Measurements from ENCODE around the gene ANO6. TPM values are rescaled to one million over a fixed set of nuclear protein-coding genes. Genes with fewer than 3 reads are reported as not detected.

The ANO6 gene
- total and polyA plus RNA-seq, 4 donors: 8.7 to 102 (median 40.5) TPM

GRCh38 chr12:45246236-45246635 is 30.3 kb downstream of the ANO6 start:
- H3K9ac ChIP-seq (ENCODE audit: insufficient read depth in 1 of 2, low read length in 2 of 2): no peak overlapping the region
- H3K27me3 ChIP-seq (ENCODE audit: control insufficient read depth in 3 of 3, insufficient read depth in 3 of 3, low read length in 2 of 3): no peaks in the 10 kb centered on the region
- H3K9me3 ChIP-seq (ENCODE audit: control insufficient read depth in 4 of 4, insufficient read depth in 3 of 4, low read length in 3 of 4): no peaks in the 10 kb centered on the region
- peak in 2 of 3 donors; percentile 69 to 74 for DNase-seq
- TF ChIP-seq, protein P1, sequence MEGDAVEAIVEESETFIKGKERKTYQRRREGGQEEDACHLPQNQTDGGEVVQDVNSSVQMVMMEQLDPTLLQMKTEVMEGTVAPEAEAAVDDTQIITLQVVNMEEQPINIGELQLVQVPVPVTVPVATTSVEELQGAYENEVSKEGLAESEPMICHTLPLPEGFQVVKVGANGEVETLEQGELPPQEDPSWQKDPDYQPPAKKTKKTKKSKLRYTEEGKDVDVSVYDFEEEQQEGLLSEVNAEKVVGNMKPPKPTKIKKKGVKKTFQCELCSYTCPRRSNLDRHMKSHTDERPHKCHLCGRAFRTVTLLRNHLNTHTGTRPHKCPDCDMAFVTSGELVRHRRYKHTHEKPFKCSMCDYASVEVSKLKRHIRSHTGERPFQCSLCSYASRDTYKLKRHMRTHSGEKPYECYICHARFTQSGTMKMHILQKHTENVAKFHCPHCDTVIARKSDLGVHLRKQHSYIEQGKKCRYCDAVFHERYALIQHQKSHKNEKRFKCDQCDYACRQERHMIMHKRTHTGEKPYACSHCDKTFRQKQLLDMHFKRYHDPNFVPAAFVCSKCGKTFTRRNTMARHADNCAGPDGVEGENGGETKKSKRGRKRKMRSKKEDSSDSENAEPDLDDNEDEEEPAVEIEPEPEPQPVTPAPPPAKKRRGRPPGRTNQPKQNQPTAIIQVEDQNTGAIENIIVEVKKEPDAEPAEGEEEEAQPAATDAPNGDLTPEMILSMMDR (IDR thresholded peaks at IDR 0.05; ENCODE audit: control extremely low read depth, extremely low read depth): no peak
- no peak overlapping the region for H3K4me3 ChIP-seq
- no peak overlapping the region for H3K27ac ChIP-seq (ENCODE audit: low read depth in 1 of 2, low read length in 1 of 2)
- 67 to 82% methylated on average over 3 of the region's 3 CpGs for WGBS, 2 donors
- ATAC-seq (ENCODE audit: insufficient read depth, low FRiP score): no peak
- peaks cover 0 to 9% (median 2%) of the 10 kb centered on the region in 5 donors for H3K4me1 ChIP-seq (ENCODE audit: control insufficient read depth in 5 of 5, insufficient read depth in 5 of 5, low read length in 5 of 5)
- H3K36me3 ChIP-seq (ENCODE audit: control insufficient read depth in 4 of 4, insufficient read depth in 4 of 4, low read length in 4 of 4): no peaks in the 10 kb centered on the region

DNA sequence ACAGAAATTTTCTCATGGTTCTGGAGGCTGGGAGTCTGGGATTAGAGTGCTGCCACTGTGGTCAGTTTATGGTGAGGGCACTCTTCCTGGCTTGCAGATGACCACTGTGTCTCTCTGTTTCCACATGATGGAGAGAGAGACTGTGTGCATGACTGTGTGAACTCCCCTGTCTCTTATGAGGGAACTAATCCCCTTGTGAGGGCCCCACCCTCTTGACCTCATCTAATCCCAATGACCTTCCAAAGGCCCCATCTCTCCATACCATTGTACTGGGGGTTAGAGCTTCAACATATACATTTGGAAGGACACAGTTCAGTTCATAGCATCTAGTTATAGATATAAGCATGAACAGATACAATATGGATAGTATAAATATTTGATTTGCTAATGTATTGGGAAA is 31.7 kb downstream of the ANO6 start:
- Histone ChIP-seq H3K4me3 (no peak overlapping the region), H3K27me3 (ENCODE audit: control insufficient read depth in 3 of 3, insufficient read depth in 3 of 3, low read length in 2 of 3) (no peaks in the 10 kb centered on the region), H3K9me3 (ENCODE audit: control insufficient read depth in 4 of 4, insufficient read depth in 3 of 4, low read length in 3 of 4) (no peaks in the 10 kb centered on the region), H3K4me1 (ENCODE audit: control insufficient read depth in 5 of 5, insufficient read depth in 5 of 5, low read length in 5 of 5) (peaks cover 0 to 9% (median 0%) of the 10 kb centered on the region in 5 donors), H3K9ac (ENCODE audit: insufficient read depth in 1 of 2, low read length in 2 of 2) (no peak overlapping the region), H3K27ac (ENCODE audit: low read depth in 1 of 2, low read length in 1 of 2) (no peak overlapping the region), H3K36me3 (ENCODE audit: control insufficient read depth in 4 of 4, insufficient read depth in 4 of 4, low read length in 4 of 4) (no peaks in the 10 kb centered on the region)
- ATAC-seq (ENCODE audit: insufficient read depth, low FRiP score) (no peak), DNase-seq (no peak)
- TF ChIP-seq, protein P1 (IDR thresholded peaks at IDR 0.05; ENCODE audit: control extremely low read depth, extremely low read depth): no peak

DNA sequence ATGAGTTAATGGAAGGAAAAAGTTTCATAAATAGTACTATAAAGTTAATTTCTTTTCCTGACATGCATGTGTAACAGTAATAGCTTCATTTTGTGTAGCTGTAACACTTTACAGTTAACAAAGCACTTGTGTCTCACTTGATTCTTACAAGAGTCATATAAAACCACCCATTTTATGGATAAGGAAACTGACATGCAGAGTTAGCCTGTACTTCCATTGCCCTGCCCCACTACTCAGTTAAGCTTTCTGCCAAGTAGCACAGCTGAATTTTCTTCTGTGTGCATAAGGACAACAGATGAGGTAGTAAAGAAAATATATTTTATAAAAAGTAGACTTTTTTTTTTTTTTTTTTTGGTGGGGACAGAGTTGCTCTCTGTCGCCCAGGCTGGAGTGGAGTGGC is 32.2 kb downstream of the ANO6 start:
- peaks cover 0 to 9% (median 0%) of the 10 kb centered on the region in 5 donors for H3K4me1 ChIP-seq (ENCODE audit: control insufficient read depth in 5 of 5, insufficient read depth in 5 of 5, low read length in 5 of 5)

More for the DNA sequence above, 32.2 kb downstream of the ANO6 start:
- H3K4me3 ChIP-seq: no peak overlapping the region
- TF ChIP-seq, protein P1 (IDR thresholded peaks at IDR 0.05; ENCODE audit: control extremely low read depth, extremely low read depth): no peak
- whole genome bisulfite sequencing, 2 donors: 91 to 100% methylated on average over 1 of the region's 1 CpG
- no peaks in the 10 kb centered on the region for H3K36me3 ChIP-seq (ENCODE audit: control insufficient read depth in 4 of 4, insufficient read depth in 4 of 4, low read length in 4 of 4)
- ATAC-seq (ENCODE audit: insufficient read depth, low FRiP score) (no peak), DNase-seq (no peak)
- H3K9ac ChIP-seq (ENCODE audit: insufficient read depth in 1 of 2, low read length in 2 of 2): no peak overlapping the region
- no peaks in the 10 kb centered on the region for H3K9me3 ChIP-seq (ENCODE audit: control insufficient read depth in 4 of 4, insufficient read depth in 3 of 4, low read length in 3 of 4)
- no peak overlapping the region for H3K27ac ChIP-seq (ENCODE audit: low read depth in 1 of 2, low read length in 1 of 2)
- no peaks in the 10 kb centered on the region for H3K27me3 ChIP-seq (ENCODE audit: control insufficient read depth in 3 of 3, insufficient read depth in 3 of 3, low read length in 2 of 3)
